ENCODE measurements around the gene MAD1L1.
"Not testable (repeated sequence)": the region's sequence is repeated elsewhere in the genome, so short reads cannot be mapped to it uniquely, and the experiment has no call there.

The MAD1L1 gene

DNA sequence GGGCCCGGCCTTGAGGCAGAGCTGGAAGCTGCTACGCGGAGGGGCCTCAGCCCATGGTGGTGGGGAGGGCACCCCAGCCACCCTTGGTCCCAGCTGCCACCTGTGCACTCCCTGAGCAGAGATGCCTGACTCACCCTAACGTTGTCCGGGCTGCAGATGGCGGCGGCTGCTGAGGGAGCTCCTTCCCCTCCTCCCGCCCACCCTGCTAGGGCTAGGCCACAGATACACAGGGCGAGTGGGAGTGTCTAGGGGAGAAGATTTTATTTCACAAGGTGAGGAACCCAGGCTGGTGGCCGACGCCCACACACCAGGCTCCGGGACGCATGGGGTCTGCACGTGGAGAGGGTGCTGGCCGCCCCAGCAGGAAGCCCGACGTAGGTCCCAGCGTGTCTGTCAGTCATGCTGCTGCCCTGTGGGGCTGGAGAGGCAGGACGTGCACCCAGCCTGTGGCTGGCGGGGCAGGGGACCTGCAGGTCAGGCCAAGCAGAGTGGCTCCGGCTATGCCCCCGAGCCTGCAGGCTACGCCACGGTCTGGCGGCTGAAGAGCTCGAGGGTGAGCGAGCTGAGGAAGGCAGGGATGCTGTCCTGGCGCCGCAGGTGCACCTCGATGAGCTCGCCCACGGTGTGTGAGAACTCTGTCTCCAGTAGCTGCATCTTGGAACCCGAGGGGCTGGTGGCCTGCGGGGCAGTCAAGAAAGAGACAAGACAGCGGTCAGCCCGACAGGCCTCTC is 417.0 kb downstream of the MAD1L1 start:
- DNase-seq (ENCODE audit: low read depth): not testable (repeated sequence)

DNA sequence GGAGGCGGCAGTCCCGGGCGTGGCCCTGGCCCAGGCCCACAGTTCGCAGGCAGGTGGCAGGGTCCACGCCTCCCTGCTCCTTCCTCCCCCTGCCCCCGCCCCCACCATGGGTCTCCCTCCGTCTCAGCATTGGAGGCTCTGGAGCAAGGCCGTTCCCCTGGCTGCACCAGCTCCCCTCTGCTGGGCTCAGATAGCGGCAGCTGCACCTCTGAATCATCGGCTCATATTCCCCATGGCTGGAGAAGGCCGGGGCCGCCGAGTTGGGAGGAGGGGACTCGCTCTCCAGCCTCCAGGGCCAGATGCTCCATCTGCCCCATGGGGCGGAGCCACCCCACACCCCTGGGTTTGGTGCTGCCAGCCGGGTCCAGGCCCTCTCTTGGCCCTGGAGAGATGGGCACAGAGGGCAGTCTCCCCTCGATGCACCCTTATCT is 417.7 kb downstream of the MAD1L1 start:
- no peak for DNase-seq (ENCODE audit: low read depth)

DNA sequence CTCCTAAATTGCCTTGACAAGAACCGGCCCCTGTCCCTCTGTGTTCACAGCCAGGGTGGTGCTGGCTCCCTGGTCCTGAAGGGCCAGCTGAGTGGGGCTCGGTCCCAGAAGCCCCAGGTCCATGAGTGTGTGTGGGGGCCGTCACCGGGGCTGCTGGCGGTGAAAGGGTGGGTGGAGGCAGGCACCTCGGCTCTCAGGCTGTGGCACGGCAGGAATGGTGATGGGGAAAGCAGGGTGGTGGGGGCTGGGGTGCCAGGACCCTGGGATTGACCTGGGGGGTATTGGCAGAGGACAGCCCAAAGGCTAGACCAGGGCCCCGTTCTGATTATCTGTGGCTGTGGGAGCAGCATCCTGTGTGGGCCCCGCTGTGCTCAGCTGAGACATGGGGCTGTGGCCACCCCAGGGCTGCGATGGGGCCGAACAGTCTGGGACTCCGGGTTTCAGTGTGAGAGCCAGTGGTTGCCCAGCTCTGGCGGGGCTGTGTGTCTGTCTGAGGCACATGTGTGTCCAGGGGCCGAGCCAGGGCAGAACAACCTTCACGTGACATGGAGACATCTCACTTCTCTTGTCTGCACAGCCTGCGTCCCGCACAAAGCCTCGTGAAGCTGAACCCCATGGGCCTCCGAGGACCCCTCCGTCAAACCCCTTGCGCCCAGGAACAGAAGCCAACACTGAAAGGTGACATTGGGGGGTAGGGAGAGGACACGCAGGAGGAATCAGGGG is 418.5 kb downstream of the MAD1L1 start:
- no peak for DNase-seq (ENCODE audit: low read depth)

DNA sequence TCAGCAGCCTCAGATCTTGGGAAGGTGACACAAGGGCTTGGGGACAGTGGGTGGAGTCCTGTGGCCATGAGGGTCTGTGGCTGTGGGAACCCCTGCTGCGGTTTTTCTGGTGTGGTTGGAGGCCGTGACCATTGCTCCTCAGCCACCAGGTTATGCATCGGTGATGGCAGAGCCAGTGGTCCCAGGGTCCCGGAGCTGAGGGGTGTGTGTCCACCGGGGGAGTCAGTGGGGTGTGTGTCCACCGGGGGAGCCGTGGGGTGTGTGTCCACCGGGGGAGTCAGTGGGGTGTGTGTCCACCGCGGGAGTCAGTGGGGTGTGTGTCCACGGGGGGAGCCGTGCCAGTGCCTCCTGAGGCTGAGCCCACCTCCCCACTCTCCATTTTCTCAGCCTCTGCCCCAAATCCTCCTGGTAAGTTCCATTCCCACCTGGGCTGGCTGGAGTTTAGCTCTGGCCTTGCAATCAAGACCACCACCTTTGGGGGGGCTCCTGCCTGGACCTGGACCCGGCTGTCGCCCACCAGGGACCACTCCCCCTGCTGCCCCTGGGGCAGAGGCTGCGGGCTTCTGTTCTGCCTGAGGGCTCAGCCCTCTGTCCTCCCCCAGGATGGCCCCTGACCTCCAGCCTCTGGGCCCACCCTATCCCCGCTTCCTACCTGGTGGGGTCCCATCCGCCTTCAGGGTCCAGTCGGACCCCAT is 419.2 kb downstream of the MAD1L1 start:
- no peak for DNase-seq (ENCODE audit: low read depth)

DNA sequence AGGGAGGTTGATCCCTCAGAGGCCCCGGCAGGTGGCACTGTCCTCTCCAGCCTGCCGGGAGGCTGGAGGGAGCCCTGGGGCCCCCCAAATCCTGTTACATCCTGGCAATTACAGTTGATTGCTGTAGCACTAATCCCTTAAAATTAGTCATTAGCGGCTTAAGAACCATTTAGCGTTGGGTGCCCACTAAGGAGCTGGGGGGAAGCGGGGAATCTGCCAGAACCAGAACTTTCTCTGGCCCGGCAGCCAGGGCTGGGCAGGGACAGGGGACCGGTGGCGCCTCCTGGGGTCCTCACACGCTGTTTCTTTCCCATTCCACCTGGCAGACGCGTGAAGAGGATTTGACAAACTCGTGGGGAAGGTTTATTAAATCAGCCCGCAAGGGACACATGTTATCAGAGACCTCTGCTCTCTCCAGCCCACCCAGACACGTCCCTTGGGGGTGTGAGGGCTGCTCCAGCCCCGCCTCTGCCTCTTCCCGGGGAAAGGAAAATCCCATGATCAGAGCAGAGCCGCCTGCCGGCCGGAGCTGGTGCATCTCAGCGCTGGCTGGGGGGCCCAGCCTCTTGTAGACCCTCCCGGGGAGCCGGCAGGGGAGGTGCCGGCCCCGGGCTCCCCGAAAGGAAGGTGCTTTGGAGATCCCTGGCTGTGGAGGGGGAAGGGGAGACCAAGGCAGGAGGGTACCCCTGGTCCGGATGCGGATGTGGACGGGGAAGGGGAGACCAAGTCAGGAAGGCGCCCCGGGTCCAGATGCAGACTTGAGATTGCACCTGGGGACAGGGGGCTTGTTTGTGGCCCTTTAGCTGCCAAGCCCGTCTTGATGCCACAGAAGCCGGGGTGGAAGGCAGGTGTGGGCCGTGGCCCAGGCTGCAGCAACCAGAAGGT is 420.0 kb downstream of the MAD1L1 start:
- DNase-seq (ENCODE audit: low read depth): no peak

DNA sequence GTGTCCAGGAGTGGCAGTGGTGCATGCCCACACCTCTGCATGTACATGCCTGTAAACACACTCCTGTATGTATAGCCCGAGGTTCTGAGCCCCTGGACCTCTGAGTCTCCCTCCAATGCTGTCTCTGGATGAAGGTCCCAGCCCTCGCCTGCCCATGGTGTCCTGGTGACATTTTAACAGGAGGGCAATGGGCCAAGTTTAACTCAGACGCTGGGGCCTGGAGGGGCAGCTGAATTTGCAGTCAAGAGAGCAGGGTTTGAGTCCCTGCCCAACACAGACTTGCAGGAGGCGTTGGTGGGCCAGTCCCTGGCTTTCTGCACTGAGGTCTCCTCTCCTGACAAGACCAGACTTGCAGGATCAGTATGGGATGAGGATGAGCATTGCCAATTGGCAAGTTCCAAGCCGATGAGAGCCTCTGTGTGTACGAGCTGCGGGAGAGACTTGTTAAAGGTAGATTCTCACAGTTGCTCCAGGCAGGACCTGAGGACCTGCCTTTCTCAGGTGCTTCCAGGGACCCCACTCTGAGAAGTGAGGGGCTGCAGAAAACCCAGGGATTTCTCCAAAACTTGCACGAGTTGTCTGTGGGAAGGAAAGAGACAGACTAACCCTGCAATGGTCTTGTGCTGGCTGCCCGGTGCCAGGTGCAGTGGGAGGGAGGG is 420.8 kb downstream of the MAD1L1 start:
- DNase-seq (ENCODE audit: low read depth): no peak

DNA sequence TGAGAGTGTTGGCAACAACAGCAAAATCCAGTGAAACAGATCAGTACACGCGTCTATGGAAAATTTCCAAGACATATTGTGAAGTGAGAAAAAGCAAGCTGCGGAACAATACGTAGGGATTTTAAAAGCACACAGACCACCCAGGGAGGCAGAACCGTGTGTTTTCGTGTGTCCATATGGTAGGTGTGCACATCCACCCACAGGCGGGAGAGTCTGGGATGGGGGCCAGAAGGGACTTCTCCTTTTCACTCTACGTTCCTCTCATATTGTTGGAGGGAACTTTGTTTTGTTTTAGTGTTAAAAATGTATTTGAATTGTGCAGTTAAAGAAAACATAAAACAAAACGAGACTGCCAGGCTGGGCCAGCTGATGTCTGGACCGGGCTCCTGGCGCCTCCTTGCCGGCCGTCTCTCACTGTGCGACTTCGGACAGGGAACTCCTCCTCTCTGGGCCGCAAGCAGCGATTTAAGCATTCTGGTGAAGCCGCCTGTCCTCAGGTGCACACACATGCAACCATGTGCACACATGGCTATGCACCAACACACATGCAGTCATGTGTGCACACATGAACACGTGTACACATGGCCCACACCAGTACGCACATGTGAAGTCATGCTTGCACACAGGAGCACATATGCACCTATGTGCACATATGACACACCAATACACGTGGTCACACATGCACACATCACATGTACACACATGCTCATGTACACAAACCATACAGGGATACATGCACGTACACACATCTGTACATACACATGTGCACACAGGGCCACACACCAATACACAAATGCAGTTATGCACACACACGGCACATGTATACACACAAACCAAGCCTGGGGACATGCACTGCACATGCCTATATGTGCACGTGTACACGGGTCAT is 421.5 kb downstream of the MAD1L1 start:
- DNase-seq (ENCODE audit: low read depth): no peak

DNA sequence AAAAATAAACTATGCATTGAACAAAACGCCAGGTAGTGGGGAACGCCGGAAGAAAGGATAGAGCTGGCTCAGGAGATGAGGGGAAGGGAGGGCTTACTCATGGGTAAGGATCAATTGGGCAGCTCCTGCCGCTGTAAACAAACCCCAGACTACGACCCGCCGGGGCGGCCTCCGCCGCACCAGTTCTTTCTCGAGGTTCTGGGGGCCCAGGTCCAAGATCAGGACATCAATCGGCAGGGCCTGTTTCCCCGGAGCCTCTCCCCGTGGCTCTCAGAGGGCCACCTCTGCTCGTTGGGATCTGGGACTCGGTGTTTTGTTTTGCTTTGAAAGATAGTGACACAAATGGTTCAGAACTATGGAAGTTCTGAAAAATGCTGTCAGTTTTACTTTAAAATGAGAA is 422.2 kb downstream of the MAD1L1 start:
- DNase-seq (ENCODE audit: low read depth): no peak

DNA sequence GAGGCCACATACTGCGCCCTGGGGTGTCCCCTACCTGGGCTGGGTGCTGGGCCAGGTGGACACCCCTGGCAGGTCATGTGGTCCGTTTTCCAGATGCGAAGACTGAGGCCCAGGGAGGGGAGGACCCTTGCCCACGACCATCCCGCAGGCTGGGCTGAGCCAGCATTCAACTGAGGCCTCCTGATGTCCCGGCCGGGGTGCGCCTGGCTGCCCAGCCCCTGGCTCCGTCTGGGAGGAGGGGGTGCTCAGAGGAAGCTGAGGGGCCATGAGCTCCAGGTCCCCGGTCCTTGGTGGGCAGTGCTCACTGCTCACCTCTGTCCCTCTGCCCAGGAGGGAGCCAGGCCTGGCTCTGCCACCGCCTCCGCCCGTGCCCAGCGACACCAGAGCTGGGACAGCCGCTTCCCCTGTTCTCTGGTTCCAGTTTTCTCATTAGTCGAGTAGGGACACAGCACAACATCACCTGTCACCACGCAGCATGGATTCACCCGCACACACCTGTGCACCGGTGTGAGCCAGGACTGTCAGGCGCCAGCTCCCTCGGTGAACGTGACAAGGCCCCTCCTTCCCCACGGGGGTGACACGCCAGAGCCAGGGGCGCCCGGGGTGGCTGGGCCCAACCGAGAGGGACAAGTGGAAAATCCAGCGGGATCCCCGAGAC is 423.0 kb downstream of the MAD1L1 start:
- DNase-seq (ENCODE audit: low read depth): no peak

DNA sequence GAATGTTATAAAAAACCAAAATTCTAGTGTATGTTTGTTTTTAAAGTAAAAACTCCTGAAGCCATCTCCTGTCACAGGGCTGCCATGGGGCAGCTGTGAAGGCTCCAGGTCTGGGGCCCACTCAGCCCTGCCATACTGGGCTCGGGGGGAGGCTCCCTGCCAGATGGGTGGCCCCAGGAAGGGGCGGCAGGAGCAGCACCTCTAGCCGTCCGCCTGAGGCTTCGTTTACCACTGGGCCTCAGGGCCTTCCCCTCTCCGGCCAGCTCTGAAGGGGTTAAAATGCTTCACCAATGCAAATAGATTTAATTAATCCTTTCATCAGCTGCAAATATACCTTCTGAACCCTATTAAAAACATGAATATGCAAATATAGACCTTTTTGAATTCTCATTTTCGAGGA is 423.7 kb downstream of the MAD1L1 start:
- DNase-seq (ENCODE audit: low read depth): no peak

DNA sequence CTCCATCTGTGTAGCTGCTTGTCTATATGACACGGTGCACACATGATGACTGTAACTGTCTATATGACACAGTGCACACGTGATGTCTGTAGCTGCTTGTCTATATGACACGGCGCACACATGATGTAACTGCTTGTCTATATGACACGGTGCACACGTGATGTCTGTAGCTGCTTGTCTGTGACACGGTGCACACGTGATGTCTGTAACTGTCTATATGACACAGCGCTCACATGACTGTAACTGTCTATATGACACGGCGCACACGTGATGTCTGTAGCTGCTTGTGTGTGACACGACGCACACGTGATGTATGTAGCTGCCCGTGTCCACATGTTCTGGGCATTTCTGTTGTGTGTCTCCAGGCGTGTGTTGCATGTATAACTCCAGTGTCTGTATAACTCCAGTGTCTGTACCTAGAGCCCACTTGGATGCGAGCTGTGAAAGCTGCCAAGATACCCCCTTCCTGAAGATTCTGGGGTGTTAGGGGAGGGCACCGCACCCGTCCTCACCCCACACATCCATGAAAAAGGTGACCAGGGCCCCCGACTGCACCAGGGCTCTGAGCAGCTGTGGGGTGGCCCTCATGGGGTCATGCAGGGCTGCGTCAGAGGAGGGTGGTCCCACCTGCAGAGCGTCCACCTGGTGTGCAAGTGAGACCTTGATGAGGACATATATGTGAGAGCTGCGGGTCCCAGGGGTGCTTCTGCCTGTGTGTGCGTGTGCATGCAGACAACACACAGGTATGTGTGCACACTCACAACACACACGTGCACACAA is 424.7 kb downstream of the MAD1L1 start:
- no peak for DNase-seq (ENCODE audit: low read depth)

DNA sequence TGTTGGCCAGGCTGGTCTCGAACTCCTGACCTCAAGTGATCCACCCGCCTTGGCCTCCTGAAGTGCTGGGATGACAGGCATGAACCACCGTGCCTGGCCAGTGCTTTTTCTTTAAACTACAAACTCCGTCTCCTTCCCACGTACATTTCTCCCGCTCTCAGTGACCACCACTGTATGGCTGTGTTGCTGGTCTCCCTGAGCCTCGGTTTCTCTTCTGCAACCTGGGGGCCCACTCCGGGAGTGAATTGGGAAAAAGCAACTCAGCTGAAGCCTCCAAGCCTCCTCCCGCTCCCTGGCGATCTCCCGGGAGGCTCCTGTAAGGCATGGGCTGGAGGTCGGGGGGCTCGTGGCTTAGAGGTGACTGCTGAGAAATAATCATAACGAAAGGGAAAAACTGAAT is 426.4 kb downstream of the MAD1L1 start:
- no peak for DNase-seq (ENCODE audit: low read depth)

DNA sequence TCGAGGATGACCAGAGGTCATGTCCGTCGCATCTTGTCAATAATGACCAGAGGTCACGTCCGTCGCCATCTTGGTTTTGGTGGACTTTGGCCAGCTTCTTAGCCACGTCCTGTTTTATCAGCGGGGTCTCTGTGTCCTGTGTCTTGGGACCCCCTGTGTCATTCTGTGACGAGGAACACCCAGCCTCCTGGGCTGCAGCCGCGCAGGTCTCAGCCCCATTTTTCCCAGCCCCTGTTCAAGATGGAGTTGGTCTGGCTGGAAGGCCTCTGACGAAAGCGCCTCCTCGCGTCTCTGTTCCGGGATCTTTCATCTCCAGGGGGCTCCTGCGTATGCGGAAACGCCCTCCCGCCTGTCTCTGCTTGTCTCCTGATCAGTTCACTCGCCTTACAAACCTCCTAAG is 428.4 kb downstream of the MAD1L1 start:
- DNase-seq (ENCODE audit: low read depth): no peak

DNA sequence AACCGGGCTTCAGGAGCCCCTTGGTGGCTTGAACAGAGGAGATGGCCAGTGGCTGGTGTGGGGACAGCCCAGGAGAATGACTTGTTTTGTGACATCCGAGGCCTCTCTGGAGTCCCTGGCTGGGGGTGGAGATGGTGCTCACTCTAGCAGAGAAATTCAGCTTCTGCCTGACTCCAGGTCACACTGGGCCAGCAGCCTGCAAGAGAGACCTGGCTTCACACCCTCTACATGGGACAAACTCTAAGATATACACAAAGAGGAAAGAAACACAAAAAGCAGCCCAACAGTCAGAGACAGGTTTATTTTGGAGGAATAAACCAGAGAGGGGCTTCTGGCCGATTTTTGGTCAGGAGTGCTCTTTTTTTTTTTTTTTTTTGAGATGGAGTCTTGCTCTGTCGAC is 429.8 kb downstream of the MAD1L1 start:
- DNase-seq (ENCODE audit: low read depth): no peak

DNA sequence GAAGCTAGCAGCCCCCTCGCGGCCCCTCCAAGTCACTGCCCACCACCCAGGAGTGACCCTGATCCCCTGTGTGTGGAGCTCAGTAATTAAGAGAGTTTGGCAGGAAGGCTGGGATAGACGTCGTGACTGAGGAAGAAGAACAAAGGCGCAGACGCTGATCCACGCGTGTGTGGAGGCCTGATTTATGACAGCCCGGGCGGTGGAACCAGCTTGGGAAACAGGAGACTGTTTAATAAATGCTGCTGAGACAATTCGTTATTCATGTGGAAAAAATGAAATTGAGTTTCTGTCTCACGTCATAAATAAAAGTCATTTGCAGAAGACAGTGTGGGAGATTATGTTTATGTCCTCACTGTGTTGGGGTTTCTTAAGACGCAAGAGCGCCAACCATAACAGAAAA is 431.8 kb downstream of the MAD1L1 start:
- no peak for DNase-seq (ENCODE audit: low read depth)

DNA sequence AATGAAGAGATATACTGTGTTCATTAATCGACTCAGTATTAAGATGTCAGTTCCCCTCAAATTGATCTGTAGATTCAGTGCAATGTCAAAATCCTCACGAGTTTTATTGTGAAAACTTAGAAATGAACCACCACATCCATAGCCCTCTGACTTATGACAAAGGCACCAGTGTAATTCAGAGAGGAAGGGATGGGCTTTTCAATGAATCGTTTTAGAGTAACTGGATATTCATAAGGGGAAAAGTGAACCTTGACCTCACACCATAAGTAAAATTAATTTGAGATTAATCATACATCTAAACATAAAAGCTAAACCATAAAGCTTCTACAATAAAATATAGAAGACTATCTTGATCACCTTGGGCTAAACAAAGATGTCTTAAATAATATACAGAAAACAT is 434.6 kb downstream of the MAD1L1 start:
- no peak for DNase-seq (ENCODE audit: low read depth)

DNA sequence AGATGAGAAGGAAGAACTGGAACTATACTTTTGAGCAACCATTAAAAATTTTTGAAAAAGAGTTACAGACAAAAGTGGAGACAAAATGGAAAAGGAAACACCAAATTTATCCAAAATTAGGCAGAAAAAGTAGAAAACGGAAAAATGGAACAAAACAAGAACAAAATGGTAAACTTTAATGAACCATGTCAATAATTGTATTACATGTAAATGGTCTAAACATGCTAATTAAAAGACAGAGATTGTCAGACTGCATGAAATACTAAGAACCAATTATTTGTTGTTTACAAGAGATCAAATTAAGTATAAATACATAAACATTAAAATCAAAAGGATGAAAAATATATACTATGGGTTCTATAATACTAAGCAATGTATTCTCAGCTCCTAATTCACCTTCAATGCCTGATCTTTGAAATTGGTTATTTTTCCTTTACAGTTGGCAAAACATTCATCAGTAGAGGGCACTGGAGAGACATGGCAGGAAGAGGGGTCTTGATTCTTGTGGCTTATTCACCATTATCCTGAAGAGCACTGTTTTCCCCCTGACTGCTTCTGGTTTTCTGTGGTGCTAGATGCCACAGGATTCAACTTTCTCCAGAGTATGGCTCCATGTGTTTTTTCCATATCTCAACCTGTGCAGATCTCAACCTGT is 437.7 kb downstream of the MAD1L1 start:
- no peak for DNase-seq (ENCODE audit: low read depth)

DNA sequence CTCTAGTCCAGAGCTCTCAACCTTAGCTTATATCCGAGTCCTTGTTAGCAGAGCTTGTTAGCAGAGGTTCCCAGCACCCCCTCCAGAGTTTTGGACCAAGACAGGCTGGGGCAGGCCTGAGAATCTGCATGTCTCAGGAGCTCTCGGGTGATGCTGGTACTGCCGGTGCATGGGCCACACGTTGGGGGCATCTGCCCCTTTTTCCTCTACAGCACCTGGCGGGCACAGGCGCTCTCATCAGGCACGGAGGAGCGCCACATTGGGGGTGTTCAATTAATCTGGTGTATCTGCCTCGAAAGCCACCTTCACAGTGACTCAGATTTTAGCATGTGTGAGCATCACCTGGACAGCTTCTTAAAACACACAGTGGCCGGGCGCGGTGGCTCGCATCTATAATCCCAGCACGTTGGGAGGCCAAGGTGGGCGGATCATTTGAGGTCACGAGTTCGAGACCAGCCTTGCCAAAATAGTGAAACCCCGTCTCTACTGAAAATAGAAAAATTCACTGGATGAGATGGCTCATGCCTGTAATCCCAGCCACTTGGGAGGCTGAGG is 445.0 kb downstream of the MAD1L1 start:
- no peak for DNase-seq (ENCODE audit: low read depth)
